Gastrocnemius medialis (tissue), 4 donors: Measurements from ENCODE around the gene WDR35.

Experiments used
- POLR2A ChIP-seq, 2 donors: fragments of 450-650 bp; IDR thresholded peaks; one replicate each; pipeline ENCODE4 v1.6.1; 2017; ENCODE audit warnings: antibody characterized with exemption in 2 of 2, mild to moderate bottlenecking in 2 of 2, moderate library complexity in 2 of 2
- TF ChIP-seq, protein P1 (sequence below), 5 experiments: fragments of 450-650 bp in 3 of 5; fragments of 200-600 bp in 2 of 5; sonication (generic) in 2 of 5; IDR thresholded peaks in 4 of 5; conservative IDR thresholded peaks in 1 of 5; 1 replicate in 4 of 5; 2 replicates in 1 of 5; pipeline ENCODE4 v1.5.1; 2016 to 2019; ENCODE audit warnings: antibody characterized with exemption in 5 of 5, mild to moderate bottlenecking in 3 of 5, moderate library complexity in 3 of 5

DNA sequence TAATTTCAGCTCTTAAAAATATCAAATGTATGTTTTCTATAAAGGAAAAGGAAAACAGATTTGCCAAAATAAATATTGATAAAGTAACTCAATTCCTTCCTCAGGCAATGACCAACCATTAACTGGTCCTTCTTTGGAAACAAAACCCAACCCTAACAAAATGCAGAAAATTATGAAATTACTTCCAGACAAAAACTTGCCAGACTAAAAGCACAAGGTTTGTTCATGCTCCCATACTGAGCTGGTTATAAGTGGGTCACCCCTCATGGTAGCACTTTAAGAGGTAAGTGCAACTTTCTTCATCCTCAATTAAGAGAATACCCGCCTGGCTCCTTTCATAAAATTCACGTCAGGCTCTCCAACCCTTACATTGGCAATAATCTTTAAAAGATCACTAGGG lies 57.0 kb downstream of the WDR35 start:
- TF ChIP-seq POLR2A (IDR thresholded peaks at IDR 0.05): no peak
- TF ChIP-seq, protein P1, sequence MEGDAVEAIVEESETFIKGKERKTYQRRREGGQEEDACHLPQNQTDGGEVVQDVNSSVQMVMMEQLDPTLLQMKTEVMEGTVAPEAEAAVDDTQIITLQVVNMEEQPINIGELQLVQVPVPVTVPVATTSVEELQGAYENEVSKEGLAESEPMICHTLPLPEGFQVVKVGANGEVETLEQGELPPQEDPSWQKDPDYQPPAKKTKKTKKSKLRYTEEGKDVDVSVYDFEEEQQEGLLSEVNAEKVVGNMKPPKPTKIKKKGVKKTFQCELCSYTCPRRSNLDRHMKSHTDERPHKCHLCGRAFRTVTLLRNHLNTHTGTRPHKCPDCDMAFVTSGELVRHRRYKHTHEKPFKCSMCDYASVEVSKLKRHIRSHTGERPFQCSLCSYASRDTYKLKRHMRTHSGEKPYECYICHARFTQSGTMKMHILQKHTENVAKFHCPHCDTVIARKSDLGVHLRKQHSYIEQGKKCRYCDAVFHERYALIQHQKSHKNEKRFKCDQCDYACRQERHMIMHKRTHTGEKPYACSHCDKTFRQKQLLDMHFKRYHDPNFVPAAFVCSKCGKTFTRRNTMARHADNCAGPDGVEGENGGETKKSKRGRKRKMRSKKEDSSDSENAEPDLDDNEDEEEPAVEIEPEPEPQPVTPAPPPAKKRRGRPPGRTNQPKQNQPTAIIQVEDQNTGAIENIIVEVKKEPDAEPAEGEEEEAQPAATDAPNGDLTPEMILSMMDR (IDR thresholded peaks at IDR 0.05 in 4 of 5, conservative IDR thresholded peaks at IDR 0.05 in 1 of 5): no peak
